KG1 (cell line): ENCODE data around the gene VPS50.

Experiments
- DNase-seq: peaks from one replicate; lab custom pipeline; 2025; lab: John Stamatoyannopoulos, UW

Gene VPS50

GRCh38 chr7:93409324-93409723 lies 177.2 kb downstream of the VPS50 start:
- DNase-seq: no peak
